Measurements from ENCODE around the gene SKA1. TPM values are rescaled to one million over a fixed set of nuclear protein-coding genes. Genes with fewer than 3 reads are reported as not detected.

Gene SKA1, protein sequence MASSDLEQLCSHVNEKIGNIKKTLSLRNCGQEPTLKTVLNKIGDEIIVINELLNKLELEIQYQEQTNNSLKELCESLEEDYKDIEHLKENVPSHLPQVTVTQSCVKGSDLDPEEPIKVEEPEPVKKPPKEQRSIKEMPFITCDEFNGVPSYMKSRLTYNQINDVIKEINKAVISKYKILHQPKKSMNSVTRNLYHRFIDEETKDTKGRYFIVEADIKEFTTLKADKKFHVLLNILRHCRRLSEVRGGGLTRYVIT
- 58.7 and 60.9 TPM in 2 replicates for total RNA-seq (2014; rRNA removed; shearing (Covaris generic))
- polyA plus RNA-seq (2014; cell fraction: nucleus; rRNA removed): 20.1 and 30.6 TPM in 2 replicates

DNA sequence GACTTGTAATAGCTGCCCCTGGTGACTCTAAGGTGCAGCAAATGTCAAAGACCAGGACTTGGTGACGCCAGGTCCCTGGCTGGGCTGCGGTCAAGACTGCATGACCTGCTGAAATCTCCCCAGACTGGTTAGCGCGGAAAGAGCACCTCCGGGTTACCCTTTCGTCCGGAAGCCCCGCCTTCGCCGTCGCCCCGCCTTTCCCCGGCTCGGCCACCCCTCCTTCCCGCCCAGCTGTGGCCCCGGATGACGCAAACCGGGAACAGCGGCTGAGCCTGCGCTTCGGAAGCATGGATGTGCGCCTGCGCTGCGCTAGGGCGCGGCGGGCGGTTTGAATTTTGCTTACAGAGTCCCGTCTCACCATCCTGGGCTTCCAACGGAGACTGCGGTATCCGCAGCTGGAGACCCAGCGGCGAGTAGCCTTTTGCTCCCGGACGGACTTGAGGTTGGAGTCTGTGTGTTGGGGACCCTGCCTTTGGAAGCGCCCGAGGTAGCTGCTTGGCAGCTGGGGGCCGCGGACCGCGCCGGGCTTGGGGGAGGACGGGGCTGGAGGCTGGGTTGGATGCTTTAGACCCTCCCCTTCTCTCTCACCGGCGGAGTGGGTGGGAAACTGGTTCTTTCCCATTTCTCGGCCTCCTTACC is at the start of gene SKA1:
Gene SKA1, plus strand, starts transcription at position 294 of the 639 bp plus-strand sequence. CDS start 785 bp downstream, outside the sequence.
- DNase-seq (ENCODE audit: extremely low read depth, low read depth): peak; percentile 90

DNA sequence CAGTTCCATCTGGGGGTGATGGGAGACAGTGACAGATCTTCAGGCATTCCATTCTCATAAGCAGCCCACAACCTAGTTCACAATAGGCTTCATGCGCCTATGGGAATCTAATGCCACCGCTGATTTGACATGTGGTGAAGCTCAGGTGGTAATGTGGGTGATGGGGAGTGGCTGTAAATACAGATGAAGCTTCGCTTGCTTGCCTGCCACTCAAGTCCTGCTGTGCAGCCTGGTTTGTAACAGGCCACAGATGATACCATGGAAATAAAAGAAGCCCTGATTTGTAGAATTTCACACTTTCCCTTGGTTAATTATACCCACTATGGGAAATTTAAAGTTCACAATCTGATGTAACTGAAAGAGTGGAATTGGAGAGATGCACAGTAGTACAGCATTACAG is 46.9 kb upstream of the SKA1 start:
- no peak for DNase-seq (ENCODE audit: extremely low read depth, low read depth)

DNA sequence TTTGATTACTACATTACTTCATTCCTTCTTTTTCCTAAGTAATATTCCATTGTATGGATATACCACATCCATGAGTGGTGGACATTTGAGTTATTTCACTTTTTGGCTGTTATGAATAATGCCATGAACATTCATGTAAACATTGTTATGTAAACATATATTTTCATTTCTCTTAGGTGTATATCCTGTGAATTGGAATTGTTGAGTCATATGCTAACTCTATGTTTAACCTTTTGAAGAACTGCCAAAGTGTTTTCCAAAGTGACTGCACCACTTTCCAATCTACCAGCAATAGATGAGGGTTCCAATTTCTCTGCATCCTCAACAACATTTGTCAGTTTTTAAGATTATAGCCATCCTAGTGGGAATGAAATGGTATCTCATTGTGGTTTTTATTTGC is 44.7 kb upstream of the SKA1 start:
- no peak for DNase-seq (ENCODE audit: extremely low read depth, low read depth)

DNA sequence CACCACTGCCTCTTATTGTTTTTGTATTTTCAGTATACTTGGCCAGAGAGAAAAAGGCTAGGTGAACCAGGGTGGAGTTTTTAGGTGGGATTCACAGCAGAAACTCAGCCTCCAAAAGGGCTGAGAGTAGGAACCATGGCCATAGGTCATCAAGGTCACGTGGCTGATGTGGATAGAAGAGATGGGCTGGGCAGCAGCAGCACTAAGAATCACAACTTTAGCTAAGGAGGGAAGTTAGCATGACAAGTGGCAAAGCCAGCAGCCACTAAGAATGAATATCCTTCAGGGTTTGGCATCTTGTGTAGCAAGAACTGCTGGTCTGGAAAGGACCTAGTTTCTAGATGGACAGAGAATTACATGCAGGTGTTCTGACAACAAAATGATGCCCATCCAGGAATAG is 43.2 kb upstream of the SKA1 start:
- DNase-seq (ENCODE audit: extremely low read depth, low read depth): no peak

DNA sequence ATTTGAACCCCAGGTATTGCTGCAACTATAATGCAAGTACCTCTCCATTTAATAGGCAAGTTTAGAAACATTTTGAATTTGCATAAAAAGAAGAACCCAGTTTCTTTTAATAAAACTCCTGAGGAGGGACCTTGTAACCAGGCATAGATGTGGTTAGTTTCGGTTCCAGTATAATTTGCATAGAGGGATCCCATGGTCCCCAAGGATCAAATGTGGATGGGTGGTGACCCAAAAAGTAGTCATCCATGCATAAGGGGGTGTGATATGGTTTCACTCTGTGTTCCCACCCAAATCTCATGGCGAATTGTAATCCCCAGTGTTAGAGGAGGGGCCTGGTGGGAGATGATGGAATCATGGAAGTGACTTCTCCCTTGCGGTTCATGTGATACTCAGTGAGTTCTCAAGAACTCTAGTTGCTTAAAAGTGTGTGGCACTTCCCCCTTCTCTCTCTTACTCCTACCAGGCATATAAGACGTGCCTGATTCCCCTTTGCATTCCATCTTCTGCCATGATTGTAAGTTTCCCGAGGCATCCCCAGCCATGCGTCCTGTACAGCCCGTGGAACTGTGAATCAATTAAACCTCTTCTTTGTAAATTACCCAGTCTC is 40.2 kb upstream of the SKA1 start:
- DNase-seq (ENCODE audit: extremely low read depth, low read depth): no peak

DNA sequence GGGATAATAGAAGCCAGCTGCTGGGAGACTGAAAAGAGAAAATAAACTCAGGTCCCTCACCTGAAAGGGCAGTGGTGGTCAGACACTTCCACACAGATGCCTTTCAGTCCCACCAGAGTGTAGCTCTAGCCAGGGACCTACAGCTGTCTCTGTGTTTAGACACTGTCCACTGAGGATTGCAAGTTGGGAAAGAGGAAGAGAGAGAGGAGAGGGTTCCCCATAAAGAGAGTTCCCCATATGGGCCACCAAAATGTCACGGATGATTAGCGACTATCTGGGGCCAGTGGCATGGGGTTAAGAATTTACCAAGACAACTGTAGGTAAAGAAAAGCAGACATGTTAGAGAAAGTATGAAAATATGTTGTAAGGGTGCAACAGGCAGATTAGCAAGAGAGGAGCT is 36.7 kb upstream of the SKA1 start:
- DNase-seq (ENCODE audit: extremely low read depth, low read depth): no peak

DNA sequence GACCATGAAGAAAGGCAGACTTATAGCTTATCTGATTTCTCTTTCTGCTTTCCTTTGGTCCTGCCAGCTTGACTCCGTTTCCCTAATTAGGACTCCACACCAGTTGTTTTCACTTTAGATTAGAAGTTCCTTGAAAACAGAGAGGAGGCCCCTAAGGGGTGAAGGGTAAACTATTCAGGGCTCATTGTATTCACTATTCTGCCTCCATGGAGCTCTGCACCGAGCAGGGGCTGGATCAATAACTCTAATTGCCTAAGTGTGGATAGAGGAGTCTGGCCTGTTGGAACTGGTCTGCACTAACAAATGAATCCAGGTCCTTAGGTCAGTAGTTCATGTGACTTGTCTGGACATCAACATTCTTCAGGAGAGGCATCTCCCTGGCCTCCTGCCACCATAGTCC is 36.1 kb upstream of the SKA1 start:
- DNase-seq (ENCODE audit: extremely low read depth, low read depth): no peak

DNA sequence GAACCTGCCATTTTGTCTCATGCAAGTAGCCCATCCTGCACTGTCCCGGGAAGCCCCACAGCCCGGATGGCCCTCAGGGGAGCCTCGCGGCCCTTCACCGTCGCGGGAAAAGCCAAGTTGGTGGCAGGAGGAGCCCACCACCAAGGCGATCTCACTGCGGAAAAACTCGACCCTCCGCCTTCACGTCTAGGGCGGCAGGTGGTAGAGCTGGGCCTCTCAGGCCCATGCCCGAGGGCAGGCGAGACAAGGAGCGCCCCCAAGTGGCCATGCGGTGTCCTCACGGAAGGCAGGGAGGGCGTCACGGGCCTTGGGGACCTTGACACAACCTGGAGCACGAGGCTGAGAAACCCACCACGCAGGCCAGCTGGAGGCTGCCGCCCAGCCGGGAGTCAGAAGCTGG is 34.8 kb upstream of the SKA1 start:
- DNase-seq (ENCODE audit: extremely low read depth, low read depth): no peak

DNA sequence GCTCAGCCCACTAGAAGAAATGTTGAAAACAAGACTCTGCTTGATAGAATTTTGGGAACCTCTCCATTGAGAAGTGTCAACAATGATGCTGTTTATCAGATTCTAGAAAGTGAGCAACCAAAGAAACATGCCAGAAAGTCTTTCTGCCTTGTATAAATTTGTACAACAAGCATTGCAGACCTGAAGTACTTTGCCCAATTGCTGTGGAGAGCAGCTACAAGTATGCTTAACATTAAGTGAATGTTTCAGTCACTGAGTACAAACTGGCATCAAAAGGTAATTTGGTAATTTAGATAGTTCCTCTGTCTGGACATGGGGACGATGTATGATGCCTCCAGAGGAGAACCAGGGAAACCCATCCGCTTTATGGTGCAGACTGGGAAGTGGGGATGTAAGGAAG is 33.4 kb upstream of the SKA1 start:
- DNase-seq (ENCODE audit: extremely low read depth, low read depth): no peak

DNA sequence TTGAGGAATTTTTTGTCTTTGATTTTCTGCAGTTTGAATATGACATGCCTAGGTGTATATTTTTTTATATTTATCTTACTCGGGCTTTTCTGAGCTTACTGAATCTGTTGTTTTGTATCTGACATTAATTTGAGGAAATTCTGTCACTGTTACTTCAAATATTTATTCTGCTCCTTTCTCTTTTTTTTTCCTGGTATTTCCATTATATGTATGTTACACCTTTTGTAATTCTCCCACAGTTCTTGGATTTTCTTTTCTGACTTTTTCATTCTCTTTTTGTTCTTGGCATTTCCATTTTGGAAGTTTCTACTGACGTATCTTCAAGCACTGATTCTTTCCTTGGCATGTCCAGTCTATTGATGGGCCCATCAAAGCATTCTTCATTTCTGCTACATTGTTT is 24.1 kb upstream of the SKA1 start:
- DNase-seq (ENCODE audit: extremely low read depth, low read depth): no peak

DNA sequence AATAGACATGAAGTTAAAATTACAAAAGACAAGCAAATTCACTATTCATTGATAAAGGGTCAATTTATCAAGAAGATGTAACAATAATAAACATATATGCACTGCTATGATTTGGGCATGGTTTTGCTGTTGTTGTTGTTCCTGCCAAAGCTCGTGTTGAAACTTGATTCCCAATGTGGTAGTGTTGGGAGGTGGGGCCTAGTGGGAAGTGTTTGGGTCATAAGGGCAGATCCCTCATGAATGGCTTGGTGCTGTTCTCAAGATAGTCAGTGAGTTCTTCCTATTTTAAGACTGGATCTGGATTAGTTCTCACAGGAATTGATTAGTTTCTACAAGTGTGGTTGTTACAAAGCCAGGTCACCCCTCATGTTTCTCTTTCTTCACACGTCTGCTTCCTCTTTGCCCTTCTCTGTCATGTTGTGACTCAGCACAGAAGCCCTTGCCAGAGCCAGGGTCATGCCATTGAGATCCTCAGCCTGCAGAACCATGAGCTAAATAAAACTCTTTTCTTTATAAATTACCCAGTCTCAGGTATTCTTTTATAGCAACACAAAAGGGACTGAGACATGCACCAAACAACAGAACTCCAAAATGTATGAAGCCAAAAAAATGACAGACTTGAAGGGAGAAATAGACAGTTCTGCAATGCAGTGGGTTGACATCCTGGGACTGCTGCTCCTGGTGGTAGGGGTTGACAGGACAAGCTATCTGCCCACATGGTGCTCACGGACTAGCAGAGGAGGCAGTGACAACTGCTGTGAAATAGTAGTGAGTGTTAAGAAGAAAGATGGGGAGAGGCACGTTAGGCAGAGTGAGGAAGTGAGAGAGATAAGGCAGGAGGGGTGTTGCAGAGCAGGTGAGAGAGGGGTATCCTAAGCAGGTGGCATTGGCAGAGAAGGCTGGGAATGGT is 18.6 kb upstream of the SKA1 start:
- DNase-seq (ENCODE audit: extremely low read depth, low read depth): peak; percentile 18

DNA sequence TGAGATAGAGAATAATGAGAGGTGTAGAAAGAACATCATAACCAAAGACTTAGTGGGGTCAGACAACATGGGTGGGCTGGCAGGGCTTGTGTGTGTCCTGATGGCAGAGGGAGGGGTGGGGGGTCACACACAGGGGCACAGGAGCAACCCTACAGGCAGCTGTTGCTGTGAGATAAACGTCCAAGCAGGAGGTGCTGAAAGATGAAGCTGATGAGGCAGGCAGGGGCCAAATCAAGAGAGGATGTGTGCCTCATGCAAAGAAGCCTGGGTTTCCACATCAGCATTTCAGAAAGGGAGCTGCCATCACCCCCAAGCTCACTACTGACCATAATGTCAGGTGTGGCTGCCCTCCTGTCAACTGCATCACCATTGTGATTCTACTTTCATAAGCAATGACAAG is 16.0 kb upstream of the SKA1 start:
- no peak for DNase-seq (ENCODE audit: extremely low read depth, low read depth)

DNA sequence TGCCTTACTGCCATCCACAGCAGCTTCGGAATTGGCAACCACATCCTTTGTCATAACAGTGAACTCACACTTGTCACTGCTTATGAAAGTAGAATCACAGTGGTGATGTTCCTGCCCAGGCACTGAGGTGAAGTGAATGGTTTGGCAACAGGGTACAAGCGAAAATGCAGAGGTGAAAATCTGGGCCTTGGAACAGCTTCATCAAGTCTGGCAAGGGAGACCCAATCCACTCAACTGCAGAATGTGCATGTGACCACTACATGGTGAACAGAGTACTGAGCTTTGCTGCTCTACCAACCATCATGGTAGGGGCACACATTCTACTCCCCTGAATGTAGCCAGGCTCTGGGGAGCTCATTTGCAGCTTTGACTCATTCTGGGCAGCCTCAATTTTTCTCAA is 15.0 kb upstream of the SKA1 start:
- no peak for DNase-seq (ENCODE audit: extremely low read depth, low read depth)

DNA sequence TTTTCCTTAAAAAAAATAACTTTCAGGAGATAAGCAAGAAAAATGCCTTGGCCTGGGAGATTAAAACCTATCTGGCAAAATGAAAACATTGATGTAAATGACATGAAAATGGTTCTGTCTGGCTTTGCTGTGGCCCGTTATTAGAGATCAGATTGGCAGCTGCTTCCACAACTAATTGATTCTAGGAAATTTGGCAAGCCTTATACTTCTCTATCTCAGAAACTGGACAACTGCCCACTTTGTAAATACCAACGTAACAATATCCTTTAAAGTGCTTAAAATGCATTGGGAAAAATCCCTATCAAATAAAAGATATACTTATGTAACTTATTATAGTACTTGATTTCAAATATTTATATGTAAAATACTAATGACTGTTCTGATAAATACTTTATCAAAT is 14.2 kb upstream of the SKA1 start:
- DNase-seq (ENCODE audit: extremely low read depth, low read depth): no peak

DNA sequence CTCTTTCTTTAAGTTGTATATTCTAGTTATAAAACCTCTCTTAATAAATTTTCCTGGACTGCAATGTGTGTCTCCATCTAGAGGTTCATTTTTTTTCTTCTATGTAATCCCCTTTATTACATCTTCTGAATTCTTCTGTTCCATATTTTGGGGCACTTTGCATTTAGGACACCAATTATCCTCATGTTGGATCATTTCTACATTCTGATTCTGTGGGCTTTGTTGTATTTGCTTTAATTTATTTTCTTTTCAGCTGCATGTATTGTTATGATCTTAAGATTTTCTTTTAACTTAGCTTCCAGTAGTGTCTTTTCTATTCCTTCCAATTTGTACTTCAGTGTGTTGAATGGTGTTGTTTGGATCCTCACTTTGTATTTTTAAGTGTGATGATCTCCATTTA is 5.2 kb upstream of the SKA1 start:
- DNase-seq (ENCODE audit: extremely low read depth, low read depth): no peak

DNA sequence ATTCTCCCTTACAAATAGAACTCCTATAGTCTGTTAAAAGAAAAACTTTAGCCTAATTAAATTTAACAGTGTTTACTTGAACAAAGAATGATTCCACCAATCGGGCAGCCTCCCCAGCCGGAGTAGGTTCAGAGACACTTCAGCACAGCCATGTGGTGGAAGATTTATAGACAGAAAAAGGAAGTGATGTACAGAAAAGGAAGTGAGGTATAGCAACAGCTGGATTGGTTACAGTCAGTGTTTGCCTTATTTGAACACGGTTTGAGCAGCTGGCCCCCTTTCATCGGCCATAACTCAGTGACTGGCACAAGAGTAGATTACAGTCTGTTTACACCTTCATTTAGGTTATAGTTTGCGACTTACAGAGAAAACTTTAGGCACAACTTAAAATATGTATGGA is 2.1 kb upstream of the SKA1 start:
- no peak for DNase-seq (ENCODE audit: extremely low read depth, low read depth)

DNA sequence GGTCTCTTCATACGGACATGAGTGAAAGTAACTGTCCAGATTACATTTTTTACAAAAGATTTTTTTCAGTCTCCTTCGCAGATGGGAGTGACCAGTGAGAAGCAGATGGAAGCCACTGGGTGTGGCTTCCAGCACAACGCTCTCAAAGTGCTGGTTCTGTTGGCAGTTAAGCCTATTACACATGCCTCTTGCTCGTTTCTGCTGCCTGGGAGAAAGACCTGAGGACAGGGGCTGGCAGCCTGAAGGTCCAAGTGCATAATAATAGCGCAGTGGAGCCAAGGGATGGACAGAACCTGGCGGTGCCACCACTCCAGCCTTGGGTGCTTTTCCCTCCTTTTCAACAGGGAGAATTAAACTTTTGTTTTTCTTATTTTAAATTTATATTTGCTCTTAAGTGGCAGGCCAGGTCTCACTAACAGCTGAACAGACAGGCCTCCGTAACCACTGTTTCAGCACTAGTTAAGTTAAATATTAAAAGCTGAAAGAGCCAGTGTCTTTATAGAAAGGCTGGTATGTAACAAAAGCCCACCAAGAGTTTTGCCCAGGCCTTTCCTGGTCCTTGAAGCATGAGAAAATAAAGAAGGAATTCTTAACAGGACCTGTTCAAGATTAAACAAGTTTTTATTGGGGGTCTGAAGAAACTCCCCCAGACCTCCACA is 1.2 kb upstream of the SKA1 start:
- no peak for DNase-seq (ENCODE audit: extremely low read depth, low read depth)

DNA sequence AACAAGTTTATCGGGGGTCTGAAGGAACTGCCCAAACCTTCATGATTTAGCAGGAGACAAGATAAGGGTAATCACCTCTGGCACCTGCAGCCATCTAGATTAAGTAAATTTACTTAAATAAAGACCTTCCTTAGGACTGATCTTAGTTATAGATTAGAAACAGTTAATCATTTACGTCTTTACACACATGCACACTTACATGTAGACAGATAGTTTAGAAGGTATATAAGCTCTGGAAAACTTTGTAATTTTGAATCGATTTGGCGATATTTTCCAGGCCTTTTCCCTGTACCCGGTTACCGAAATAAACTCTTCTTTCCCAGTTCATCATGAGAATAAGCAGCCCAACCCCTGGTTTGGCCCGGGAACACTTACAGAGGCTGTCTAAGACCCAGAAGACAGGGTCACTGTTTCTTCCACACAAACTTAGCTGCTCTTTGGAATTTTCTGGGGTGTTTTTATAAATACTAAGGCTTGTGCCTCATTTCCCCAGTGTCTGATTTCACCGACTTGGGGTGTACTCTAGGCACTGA is 560 bp upstream of the SKA1 start:
- DNase-seq (ENCODE audit: extremely low read depth, low read depth): no peak

DNA sequence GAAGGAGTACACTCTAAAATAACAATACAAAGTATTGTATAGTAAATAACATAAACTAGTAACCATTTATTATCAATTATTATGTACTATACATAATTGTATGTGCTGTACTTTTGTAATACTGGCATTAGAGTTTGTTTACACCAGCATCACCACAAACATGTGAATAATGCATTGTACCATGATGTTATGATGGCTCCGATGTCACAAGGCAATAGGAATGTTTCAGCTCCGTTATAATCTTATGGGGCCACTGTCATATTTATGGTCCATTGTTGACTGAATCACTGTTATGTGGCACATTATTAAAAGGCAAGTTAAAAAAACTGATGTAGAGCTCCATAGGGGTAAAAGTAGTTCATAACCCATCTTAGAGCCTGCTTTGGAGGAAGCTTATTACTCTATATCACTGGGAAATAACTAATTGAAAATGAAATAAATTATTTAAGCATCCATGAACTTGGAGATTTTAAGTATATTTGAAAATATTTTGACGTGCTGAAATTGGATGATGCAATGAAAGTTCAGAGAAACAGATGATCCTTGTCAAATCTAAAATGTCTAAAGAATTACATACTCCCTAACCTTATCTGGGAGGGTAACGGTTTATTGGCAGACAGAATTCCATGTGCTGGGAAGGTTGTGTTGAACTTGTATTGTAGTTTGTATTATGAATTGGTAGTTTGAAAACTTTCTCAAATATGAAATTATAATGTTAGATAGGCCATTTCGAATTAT is 2.4 kb downstream of the SKA1 start:
- DNase-seq (ENCODE audit: extremely low read depth, low read depth): no peak

DNA sequence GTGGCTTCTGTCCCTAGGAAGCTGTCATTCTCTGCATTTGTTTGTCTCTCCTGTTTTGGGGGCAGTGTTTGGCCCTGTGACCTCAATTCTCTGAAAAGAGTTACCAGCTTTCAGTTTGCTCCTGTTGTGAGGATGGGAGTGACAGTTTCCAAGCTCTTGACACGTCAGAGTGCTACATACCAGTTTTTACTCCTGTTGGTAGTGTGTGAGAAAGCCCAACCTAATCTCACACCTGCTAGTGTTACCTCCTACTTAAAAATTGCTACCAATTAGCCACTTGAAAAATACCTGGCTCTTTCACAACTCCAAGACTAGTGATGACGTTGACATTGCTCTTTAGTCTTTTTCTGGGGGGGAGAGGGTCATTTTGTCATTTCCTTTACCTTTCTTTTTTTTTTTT is 14.1 kb downstream of the SKA1 start:
- DNase-seq (ENCODE audit: extremely low read depth, low read depth): no peak
